HG02588 (cell line): ENCODE measurements around the gene CSN1S1.

Source experiments
- ATAC-seq: cut with Tn5 transposase; IDR thresholded peaks from one replicate; pipeline ENCODE4 v1.9.1; 2021; ENCODE audit warnings: mild to moderate bottlenecking, moderate library complexity; ENCODE audit not compliant: unreplicated experiment

The CSN1S1 gene

DNA sequence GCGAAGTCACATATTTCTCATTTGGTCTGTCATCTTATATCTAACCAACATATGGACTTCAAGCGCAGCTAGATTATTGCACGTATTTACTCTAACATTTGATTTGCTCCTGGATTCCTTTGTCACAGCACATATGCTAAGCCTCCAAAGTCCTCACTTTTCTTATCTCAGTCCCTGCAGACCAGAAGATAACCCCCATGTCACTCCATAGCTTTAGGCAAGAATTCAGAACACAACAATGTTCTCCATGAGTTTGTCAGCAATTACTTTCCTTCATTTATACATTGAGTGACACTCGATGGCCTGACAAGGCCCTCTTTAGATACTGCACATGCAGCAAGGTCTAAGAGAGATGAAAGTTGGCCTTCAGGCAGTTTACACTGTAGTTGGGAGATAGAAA, 60.1 kb downstream of the CSN1S1 start:
- no peak for ATAC-seq

- ATAC-seq, result no peak
These were observed 63.9 kb downstream of the CSN1S1 start for GRCh38 chr4:69994782-69995181.

GRCh38 chr4:69995526-69996016, 64.7 kb downstream of the CSN1S1 start, which contains the start of gene STATH:
TSS of gene STATH (plus strand) at chr4:69995966. CDS start at chr4:69998438, 2,472 bp downstream.
- ATAC-seq, result no peak
